Effector memory CD4-positive, alpha-beta T cell (primary cell): ENCODE measurements around the gene XBP1.

ENCODE experiments used
- DNase-seq, 3 donors: peaks; one replicate each; pipeline ENCODE4 v3.0.0-alpha.2; 2020
- H3K27ac ChIP-seq: 2 replicates; pipeline ENCODE4 v1.7.0; 2013; ENCODE audit warnings: mild to moderate bottlenecking, low read length, moderate library complexity; ENCODE audit not compliant: insufficient read depth, poor library complexity, severe bottlenecking
- H3K27me3 ChIP-seq: replicated peaks from 2 replicates; pipeline ENCODE4 v1.7.0; 2013; ENCODE audit warnings: mild to moderate bottlenecking, low read length; ENCODE audit not compliant: insufficient read depth, control insufficient read depth, poor library complexity, severe bottlenecking
- H3K36me3 ChIP-seq: 2 replicates; pipeline ENCODE4 v1.7.0; 2013; ENCODE audit warnings: mild to moderate bottlenecking, low read length, moderate library complexity; ENCODE audit not compliant: control insufficient read depth, insufficient read depth
- H3K4me1 ChIP-seq: 2 replicates; pipeline ENCODE4 v1.7.0; 2013; ENCODE audit warnings: low read length, mild to moderate bottlenecking; ENCODE audit not compliant: control insufficient read depth, insufficient read depth, poor library complexity, severe bottlenecking
- H3K4me3 ChIP-seq: 2 replicates; pipeline ENCODE4 v1.7.0; 2013; ENCODE audit warnings: low read length, low read depth, mild to moderate bottlenecking; ENCODE audit not compliant: insufficient read depth, poor library complexity, severe bottlenecking
- H3K9me3 ChIP-seq: 2 replicates; pipeline ENCODE4 v1.7.0; 2013; ENCODE audit warnings: mild to moderate bottlenecking, low read length, moderate library complexity; ENCODE audit not compliant: control insufficient read depth

XBP1 gene

DNA sequence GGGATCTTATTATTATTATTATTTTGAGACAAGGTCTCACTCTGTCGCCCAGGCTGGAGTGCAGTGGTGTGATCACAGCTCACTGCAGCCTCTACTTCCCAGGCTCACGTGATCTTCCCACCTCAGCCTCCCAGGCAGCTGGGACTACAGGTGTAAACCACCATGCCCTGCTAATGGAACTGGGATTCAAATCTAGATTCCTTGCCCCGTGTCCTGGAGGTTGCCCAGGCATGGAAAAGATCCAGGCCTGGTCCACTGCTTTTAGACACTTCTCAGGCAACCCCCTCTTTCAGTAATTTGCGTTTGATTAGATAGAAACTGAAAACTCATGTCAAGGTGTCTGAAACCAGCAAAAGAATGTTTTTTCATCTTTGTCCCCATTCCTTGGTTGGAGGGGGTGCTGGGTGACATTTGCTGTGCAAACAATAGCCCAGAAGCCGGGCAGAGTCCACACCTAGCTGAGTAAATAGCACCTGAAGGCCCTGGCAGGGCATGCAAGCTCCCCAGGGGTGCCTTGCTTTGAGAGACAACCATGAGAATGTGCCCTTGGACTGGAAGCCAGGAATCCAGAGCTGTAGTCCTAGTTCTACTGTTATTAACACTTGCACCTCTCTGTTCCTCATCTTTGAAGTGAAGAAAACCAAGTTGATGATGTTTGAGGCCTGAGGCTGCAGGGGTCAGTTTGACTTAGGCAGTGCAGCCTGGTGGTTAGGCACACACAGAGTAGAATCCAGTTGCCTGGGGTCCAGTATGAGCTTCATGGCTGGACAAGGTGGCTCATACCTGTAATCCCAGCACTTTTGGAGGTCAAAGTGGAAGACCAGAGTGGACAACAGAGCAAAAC, 19.1 kb upstream of the XBP1 start:
- Histone ChIP-seq H3K4me1 (peaks cover 45% of the 10 kb centered on the region), H3K4me3 (no peak overlapping the region), H3K27me3 (no peaks in the 10 kb centered on the region), H3K27ac (no peak overlapping the region), H3K36me3 (no peaks in the 10 kb centered on the region), H3K9me3 (no peaks in the 10 kb centered on the region)
- no peak for DNase-seq

DNA sequence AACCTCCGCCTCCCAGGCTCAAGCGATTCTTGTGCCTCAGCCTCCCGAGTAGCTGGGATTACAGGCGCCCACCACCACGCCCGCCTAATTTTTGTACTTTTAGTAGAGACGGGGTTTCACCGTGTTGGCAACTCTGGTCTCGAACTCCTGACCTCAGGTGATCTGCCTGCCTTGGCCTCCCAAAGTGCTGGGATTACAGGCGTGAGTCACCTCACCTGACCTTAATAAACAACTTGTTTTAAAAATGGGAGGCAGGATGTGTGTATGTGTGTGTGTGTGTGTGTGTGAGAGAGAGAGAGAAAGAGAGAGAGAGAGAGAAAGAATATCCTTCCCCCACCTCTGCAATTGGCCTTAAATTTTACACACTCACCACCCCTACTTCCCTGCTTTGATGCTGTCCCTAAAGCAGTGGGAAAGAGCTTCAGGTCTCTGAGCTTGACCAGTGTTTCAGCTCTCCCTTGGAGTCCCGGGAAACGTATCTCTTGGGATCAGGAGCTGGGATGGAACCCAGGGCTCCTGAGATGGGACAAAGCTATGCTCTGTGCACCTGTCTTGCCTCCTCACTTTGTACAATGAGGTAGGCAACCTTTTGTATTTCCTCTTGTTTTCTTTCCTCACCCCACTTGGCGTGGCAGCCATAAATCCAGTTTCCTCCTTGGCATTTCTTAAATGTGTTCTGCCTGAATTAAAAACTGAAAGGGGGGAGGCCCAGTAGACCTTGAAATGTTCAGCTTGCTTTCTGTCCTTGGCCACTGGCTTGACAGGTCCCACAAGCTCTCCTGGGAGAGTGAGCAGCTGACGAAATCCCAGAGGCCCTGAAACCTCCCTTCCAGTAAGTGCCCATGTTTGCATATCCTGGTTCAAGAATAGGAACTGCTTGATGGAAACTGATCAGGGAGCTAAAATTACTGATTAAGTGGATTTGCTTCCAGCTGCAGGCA, 17.8 kb upstream of the XBP1 start:
- Histone ChIP-seq H3K27me3 (no peaks in the 10 kb centered on the region), H3K9me3 (no peaks in the 10 kb centered on the region), H3K27ac (no peak overlapping the region), H3K4me1 (peaks cover 43% of the 10 kb centered on the region), H3K36me3 (no peaks in the 10 kb centered on the region), H3K4me3 (no peak overlapping the region)
- DNase-seq: no peak

DNA sequence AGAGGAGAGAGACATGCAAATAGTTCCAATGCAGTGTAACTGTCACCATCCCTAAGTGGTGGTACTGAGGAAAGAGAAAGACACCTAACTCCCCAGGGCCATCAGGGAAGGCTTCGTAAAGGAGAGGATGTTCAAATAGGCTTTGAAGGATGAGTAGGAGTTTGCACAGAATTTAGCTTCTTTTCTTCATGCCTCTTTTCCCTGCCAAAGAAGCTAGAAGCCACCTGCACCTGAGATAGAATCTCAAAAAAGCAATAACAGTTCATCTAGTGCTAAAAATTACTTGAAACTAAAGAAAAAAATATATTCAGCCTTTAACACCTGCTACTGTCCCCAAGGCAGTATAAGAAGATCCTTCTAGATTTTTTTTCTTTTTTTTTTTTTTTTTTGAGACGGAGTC, 16.7 kb upstream of the XBP1 start:
- no peaks in the 10 kb centered on the region for H3K36me3 ChIP-seq
- no peak overlapping the region for H3K27ac ChIP-seq
- no peaks in the 10 kb centered on the region for H3K27me3 ChIP-seq
- no peak overlapping the region for H3K4me3 ChIP-seq
- DNase-seq: no peak
- H3K9me3 ChIP-seq: no peaks in the 10 kb centered on the region
- H3K4me1 ChIP-seq: peaks cover 40% of the 10 kb centered on the region

DNA sequence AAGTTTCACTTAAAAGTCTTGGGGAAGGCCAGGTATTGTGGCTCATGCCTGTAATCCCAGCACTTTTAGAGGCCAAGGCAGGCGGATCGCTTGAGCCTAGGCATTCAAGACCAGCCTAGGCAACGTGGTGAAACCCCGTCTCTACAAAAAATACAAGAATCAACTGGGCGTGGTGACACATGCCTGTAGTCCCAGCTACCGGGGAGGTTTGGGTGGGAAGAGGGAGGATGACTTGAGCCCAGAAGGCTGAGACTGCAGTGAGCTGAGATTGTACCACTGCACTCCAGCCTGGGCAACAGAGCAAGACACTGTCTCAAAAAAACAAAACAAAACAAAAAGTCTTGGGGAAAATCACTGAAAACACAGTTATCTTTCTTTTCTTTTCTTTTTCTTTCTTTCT, 15.4 kb upstream of the XBP1 start:
- Histone ChIP-seq H3K36me3 (no peaks in the 10 kb centered on the region), H3K9me3 (no peaks in the 10 kb centered on the region), H3K27me3 (no peaks in the 10 kb centered on the region), H3K27ac (no peak overlapping the region), H3K4me3 (no peak overlapping the region), H3K4me1 (peaks cover 35% of the 10 kb centered on the region)
- DNase-seq: no peak

DNA sequence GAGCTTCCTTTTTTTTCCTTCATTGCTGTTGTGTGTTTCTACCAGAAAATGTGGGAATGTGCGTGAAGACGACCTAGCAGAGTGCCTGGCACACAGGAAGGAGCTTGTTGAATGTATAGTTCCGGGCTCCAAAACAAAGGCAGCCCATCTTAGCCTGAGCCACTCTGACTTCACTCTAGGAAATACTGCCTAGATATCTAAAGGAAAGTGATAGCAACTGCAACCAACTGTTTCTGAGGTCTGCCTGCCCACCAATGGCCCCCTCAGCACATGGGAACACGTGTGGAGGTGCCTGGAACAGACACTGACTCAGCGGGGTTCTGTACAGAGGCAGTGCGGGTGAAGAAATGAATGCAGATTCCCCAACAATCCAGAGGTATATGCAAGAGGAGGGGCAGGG, 14.7 kb upstream of the XBP1 start:
- no peak overlapping the region for H3K27ac ChIP-seq
- DNase-seq: no peak
- H3K36me3 ChIP-seq: no peaks in the 10 kb centered on the region
- H3K4me3 ChIP-seq: no peak overlapping the region
- no peaks in the 10 kb centered on the region for H3K9me3 ChIP-seq
- H3K4me1 ChIP-seq: peaks cover 36% of the 10 kb centered on the region
- H3K27me3 ChIP-seq: no peaks in the 10 kb centered on the region

DNA sequence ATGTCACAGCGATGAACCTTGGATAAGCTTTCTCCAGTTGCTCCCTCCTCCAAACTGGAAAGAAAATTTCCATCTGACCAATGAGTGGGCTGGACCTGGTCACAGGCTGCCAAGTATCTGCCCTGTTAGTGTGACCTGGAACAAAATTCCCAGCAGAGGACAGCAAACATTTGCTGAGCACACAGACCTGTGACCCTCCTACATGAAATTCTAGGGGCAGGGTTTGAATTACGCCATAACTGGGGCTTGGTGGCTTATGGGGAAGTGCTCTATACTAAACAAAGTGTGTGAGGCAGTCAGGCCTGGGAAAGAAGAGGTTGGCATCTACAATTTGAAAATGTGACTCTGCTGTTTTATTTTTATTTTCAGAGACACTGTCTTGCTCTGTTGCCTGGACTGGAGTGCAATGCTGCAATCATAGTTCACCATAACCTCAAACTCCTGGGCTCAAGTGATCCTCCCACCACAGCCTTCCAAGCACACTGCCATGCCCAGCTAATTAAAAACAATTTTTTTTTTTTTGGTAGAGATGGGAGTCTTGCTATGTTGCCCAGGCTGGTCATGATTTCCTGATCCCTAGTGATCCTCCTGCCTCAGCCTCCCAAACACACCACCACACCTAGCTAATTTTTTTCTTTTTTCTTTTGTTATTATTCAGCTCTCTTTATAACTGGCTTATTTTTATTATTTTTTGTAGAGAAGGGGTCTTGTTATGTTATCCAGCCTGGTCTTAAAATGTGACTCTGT, 13.6 kb upstream of the XBP1 start:
- DNase-seq: no peak
- no peaks in the 10 kb centered on the region for H3K27me3 ChIP-seq
- peaks cover 40% of the 10 kb centered on the region for H3K4me1 ChIP-seq
- no peak overlapping the region for H3K4me3 ChIP-seq
- H3K27ac ChIP-seq: no peak overlapping the region
- H3K36me3 ChIP-seq: no peaks in the 10 kb centered on the region
- no peaks in the 10 kb centered on the region for H3K9me3 ChIP-seq

DNA sequence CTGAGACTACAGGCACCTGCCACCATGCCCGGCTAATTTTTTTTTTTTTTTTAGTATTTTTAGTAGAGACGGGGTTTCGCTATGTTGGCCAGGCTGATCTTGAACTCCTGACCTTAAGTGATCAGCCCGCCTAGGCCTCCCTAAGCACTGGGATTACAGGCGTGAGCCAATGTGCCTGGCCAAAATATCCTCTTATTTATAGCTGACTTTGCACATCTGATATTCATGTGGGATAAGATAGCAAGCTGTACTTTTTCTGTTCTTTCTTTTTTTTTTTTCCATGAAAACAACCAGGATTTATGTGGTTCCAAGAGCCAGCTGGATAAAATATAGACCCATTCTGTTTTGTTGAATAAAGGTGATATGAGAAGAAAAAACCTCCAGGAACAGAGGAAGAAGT, 12.1 kb upstream of the XBP1 start:
- H3K4me1 ChIP-seq: peaks cover 39% of the 10 kb centered on the region

DNA sequence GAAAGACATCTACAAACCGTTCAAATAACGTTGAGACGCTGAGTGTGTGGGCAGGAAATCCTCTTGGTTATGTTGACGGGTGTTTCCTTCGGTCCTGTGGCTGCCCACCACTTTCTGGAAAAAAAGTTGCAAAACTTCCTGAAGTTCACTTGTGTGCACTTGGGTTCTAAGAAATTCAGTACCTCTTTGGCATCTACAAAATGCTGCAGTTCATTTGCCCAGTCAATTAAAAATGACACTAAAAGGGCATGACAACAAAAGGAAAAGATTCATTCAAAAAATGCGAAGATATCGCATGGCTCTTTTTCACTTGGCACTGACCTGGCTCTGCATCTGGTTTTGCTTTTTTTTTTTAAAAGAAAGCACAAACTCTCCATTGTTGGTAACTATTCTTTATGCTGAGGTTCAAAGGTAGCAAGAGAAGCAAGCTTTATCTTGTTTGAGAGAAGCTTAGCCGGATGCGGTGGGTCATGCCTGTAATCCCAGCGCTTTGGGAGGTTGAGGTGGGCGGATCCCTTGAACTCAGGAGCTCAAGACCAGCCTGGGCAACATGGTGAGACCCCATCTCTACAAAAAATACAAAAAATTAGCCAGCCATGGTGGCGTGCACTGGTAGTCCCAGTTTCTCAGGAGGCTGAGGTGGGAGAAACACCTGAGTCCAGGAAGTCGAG, 10.6 kb upstream of the XBP1 start:
- Histone ChIP-seq H3K4me1 (peaks cover 39% of the 10 kb centered on the region), H3K27ac (peak overlapping the region; percentile 53), H3K4me3 (peak overlapping the region; percentile 40), H3K36me3 (peaks cover 3% of the 10 kb centered on the region), H3K9me3 (no peaks in the 10 kb centered on the region), H3K27me3 (no peaks in the 10 kb centered on the region)
- DNase-seq: peak in 2 of 3 donors; percentile 29 to 30

More for the DNA sequence above, 12.1 kb upstream of the XBP1 start:
- Histone ChIP-seq H3K27me3 (no peaks in the 10 kb centered on the region), H3K27ac (peak overlapping the region; percentile 53), H3K9me3 (no peaks in the 10 kb centered on the region), H3K4me3 (no peak overlapping the region), H3K36me3 (peaks cover 3% of the 10 kb centered on the region)
- no peak for DNase-seq

DNA sequence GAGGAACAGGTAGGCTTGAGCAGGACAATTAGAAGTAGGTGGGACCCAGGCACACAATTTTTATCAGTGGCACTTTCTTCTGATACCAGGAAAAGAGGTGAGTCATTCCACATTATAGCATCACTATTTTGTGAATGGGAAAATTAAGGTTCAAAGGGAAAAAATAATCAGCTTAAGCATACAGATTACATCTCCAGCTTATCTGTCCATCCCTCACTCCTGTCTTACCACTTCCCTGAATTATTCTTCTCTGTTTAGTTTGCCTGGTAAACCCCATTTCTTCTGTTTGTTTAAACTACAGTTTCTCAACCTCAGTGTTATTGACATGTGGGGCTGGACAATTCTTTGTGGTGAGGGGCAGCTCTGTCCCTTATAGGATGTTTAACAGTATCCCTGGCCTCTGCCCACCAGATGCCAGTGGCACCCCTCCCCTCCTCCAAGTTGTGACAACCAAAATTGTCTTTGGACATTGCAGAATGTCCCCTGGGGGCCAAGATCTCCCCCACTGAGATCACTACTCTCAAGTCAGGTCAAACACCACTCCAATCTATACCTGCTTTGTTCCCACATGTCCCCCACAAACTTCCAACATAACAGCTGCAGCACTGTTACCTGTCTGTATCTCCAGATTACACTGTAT, 8.5 kb upstream of the XBP1 start:
- Histone ChIP-seq H3K27ac (no peak overlapping the region), H3K36me3 (peaks cover 3% of the 10 kb centered on the region), H3K9me3 (no peaks in the 10 kb centered on the region), H3K27me3 (no peaks in the 10 kb centered on the region), H3K4me1 (peaks cover 38% of the 10 kb centered on the region), H3K4me3 (no peak overlapping the region)
- DNase-seq: no peak
